AG04450 (cell line): ENCODE results near the gene SV2B. TPM values are rescaled to one million over a fixed set of nuclear protein-coding genes. Genes with fewer than 3 reads are reported as not detected.
A peak's percentile ranks its signal among the peaks of the same experiment; 100 is the strongest.

Experiments
- CTCF ChIA-PET: fragments of 300-600, 350-600 bp; formaldehyde crosslinking; extraction: SDS; loops from one replicate; lab custom pipeline; 2022; ENCODE audit warnings: antibody characterized with exemption, inconsistent platforms; lab: Charles Lee
- POLR2A ChIA-PET: fragments of 350-600 bp; formaldehyde crosslinking; extraction: SDS; loops from one replicate; lab custom pipeline; 2021; ENCODE audit warnings: antibody characterized with exemption, inconsistent platforms; lab: Yijun Ruan, JAX
- DNase-seq: peaks from one replicate; pipeline ENCODE4 v3.0.0-alpha.2; 2011; ENCODE audit warnings: low read depth, low spot score
- H3K27ac ChIP-seq: one replicate; pipeline ENCODE4 v1.5.1; 2012; ENCODE audit warnings: low read depth, low read length, control low read depth
- H3K27me3 ChIP-seq: one replicate; pipeline ENCODE4 v1.6.0; 2012; ENCODE audit warnings: low read length; ENCODE audit not compliant: control insufficient read depth, insufficient read depth
- H3K4me3 ChIP-seq: 2 replicates; pipeline ENCODE4 v1.5.1; 2011; ENCODE audit warnings: mild to moderate bottlenecking, low read depth, low read length, control low read depth
- H3K9me3 ChIP-seq: 2 replicates; pipeline ENCODE4 v1.5.1; 2012; ENCODE audit warnings: low read length; ENCODE audit not compliant: control insufficient read depth, insufficient read depth
- polyA plus RNA-seq: library from polyadenylated mRNA; depleted of rRNA; stranded (reverse); fragments of >200 nt; gene quantifications from 2 replicates; pipeline ENCODE4 v1.2.3, GENCODE V29; 2011
- TF ChIP-seq, protein P1 (sequence below): IDR thresholded peaks from 2 replicates; pipeline ENCODE4 v1.5.1; 2011; ENCODE audit warnings: low read depth, low read length, control low read depth, inconsistent platforms

Gene SV2B
- polyA plus RNA-seq, 1 experiment: not detected

DNA sequence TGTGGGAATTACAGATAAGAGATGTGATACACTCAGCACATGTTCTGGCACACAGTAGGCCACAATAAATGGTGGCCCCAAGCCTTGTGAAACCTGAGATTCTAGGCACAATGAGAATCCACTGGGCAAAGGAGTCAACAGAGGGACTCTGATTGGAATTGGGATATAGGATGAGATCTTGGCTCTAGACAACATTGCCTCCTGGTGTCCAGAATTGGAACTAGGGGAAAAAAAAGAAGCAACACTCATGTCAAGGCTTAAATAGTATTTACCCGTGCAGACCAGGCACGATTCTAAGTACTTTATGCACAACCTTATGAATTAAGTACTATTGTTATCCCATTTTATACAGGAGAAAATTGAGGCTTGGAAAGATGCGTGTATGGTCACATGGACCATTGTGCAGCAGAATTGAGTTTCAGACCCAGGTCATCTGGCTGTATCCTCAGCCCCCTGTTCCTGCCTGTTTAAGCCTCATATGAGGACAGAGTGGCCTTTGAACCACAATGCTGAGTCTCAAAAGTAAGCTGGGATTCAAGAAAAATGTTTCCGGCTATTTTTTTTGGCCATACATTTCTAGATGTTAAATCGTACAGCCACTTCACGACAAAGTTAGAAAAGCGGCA, 124.8 kb downstream of the SV2B start:
- H3K9me3 ChIP-seq: no peaks in the 10 kb centered on the region
- TF ChIP-seq, protein P1, sequence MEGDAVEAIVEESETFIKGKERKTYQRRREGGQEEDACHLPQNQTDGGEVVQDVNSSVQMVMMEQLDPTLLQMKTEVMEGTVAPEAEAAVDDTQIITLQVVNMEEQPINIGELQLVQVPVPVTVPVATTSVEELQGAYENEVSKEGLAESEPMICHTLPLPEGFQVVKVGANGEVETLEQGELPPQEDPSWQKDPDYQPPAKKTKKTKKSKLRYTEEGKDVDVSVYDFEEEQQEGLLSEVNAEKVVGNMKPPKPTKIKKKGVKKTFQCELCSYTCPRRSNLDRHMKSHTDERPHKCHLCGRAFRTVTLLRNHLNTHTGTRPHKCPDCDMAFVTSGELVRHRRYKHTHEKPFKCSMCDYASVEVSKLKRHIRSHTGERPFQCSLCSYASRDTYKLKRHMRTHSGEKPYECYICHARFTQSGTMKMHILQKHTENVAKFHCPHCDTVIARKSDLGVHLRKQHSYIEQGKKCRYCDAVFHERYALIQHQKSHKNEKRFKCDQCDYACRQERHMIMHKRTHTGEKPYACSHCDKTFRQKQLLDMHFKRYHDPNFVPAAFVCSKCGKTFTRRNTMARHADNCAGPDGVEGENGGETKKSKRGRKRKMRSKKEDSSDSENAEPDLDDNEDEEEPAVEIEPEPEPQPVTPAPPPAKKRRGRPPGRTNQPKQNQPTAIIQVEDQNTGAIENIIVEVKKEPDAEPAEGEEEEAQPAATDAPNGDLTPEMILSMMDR: peak; percentile 74
- H3K4me3 ChIP-seq: no peak overlapping the region
- ChIA-PET CTCF (interaction anchor here (0.7 to 2.5 kb wide), 8 partner anchors 13 to 176 kb away, joined by 3 to 24 read pairs (median 4); no protein-coding TSS in a partner anchor), POLR2A (no interaction called here)
- peaks cover 3% of the 10 kb centered on the region for H3K27me3 ChIP-seq
- no peak for DNase-seq
- no peak overlapping the region for H3K27ac ChIP-seq

DNA sequence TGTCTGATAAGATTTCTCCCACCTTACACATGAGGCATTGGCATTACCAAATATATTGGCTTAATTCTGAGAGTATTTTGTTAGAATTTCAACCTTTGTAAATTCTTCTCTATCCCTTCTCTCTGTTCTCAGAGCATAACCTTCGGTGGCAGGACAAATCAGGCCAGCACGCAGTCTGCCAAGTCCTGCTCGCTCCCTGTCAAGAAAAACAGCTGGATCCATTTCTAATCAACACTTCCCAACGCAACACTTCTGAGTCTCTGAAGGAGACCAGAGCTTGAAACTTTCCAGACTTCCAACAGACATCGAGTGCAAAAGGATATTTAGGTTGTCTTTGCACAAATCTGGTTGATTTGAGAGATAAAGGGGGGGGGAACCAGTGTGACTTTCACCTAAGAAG, 125.7 kb downstream of the SV2B start:
- POLR2A ChIA-PET: no interaction called here
- no peak for DNase-seq
- Histone ChIP-seq H3K9me3 (no peaks in the 10 kb centered on the region), H3K27me3 (peaks cover 3% of the 10 kb centered on the region), H3K27ac (no peak overlapping the region), H3K4me3 (no peak overlapping the region)
- TF ChIP-seq, protein P1: no peak
- CTCF ChIA-PET: interaction anchor here (0.5 to 2.5 kb wide), 6 partner anchors 12 to 170 kb away, joined by 3 to 24 read pairs (median 6); no protein-coding TSS in a partner anchor

DNA sequence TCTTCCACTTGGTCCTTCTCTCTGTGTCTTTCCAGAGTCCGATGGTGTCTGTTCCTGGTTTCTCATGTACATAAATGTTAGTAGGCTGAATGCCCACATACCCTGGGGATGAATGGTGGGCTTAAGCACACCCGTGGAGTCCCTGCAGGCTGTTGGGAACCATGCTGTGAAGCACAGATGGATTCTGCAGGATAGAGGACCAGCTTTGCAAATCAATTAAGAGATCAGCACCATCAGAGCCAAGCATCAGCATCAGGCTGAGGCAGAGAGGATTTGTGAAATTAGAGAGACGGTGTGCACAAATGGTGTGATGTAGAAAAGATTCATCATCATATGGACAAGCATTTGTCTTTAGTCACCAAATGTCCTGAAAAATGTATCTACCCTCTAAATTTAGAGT, 127.1 kb downstream of the SV2B start:
- no peak overlapping the region for H3K4me3 ChIP-seq
- peaks cover 5% of the 10 kb centered on the region for H3K27me3 ChIP-seq
- ChIA-PET CTCF (no interaction called here), POLR2A (no interaction called here)
- no peak for DNase-seq
- no peaks in the 10 kb centered on the region for H3K9me3 ChIP-seq
- no peak overlapping the region for H3K27ac ChIP-seq
- TF ChIP-seq, protein P1: no peak

DNA sequence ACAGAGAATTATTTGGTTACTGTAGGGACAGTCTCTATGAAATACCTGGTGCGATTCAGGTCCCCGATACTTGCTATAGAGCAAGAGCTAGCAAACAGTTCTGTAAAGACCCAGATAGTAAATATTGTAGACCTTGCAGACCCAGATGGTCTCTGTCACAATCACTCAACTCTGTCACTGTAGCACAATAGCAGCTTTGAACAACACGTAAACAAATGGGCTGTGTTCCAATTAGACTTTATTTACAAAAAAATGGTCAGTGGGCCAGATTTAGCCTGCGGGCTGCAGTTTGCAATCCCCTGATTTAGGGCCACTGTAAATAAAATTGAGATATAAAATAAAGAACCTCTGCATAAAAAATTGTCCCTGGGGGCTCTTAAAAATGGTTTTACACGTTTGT, 127.7 kb downstream of the SV2B start:
- DNase-seq: no peak
- Histone ChIP-seq H3K9me3 (no peaks in the 10 kb centered on the region), H3K27me3 (peaks cover 7% of the 10 kb centered on the region), H3K4me3 (no peak overlapping the region), H3K27ac (no peak overlapping the region)
- CTCF ChIA-PET: no interaction called here
- TF ChIP-seq, protein P1: no peak
- POLR2A ChIA-PET: no interaction called here

DNA sequence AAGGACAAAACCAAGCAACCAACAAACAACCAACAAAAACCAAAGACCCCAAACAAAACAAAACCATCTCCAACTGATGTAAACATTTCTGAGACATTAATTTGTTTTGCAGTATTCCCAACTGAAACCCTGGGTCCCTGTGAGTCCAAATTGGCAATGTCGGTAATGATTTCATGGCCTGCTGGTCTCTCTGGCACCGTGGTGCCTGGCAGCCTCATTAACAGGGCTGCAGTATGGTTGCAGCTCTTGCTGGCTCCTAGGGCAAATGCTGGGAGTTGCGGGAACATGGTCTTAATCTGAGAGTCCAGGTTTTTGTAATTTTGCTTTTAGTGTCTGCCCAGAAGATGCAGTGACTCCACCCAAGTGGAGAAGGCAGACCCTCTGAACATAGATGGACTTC, 128.3 kb downstream of the SV2B start:
- Histone ChIP-seq H3K27ac (no peak overlapping the region), H3K4me3 (no peak overlapping the region), H3K9me3 (no peaks in the 10 kb centered on the region), H3K27me3 (peaks cover 7% of the 10 kb centered on the region)
- no peak for DNase-seq
- CTCF ChIA-PET: no interaction called here
- POLR2A ChIA-PET: no interaction called here
- TF ChIP-seq, protein P1: no peak
